Measurements from ENCODE around the gene ROR1.

ROR1 gene

GRCh38 chr1:63968663-63969440, 195.0 kb downstream of the ROR1 start:
- H3K27me3 Mint-ChIP-seq, result no peaks in the 10 kb centered on the region
- no peak for DNase-seq

GRCh38 chr1:63969441-63969901, 195.7 kb downstream of the ROR1 start:
- Mint-ChIP-seq H3K36me3 (no peaks in the 10 kb centered on the region), H3K27ac (no peak overlapping the region), H3K4me3 (no peak overlapping the region), H3K9me3 (no peaks in the 10 kb centered on the region), H3K27me3 (no peaks in the 10 kb centered on the region), H3K4me1 (no peaks in the 10 kb centered on the region)
- ATAC-seq (replicated peaks) (no peak), DNase-seq (no peak)

More at GRCh38 chr1:63968663-63969440, 195.0 kb downstream of the ROR1 start:
- H3K4me3 Mint-ChIP-seq, result no peak overlapping the region
- no peaks in the 10 kb centered on the region for H3K9me3 Mint-ChIP-seq
- H3K27ac Mint-ChIP-seq, result no peak overlapping the region
- ATAC-seq (replicated peaks), result no peak
- H3K36me3 Mint-ChIP-seq, result no peaks in the 10 kb centered on the region
- H3K4me1 Mint-ChIP-seq, result no peaks in the 10 kb centered on the region

- no peaks in the 10 kb centered on the region for H3K36me3 Mint-ChIP-seq
- ATAC-seq (replicated peaks) (no peak), DNase-seq (no peak)
- H3K27ac Mint-ChIP-seq, result no peak overlapping the region
- no peaks in the 10 kb centered on the region for H3K4me1 Mint-ChIP-seq
- peaks cover under 1 to 1% of the 10 kb centered on the region in 2 donors for H3K9me3 Mint-ChIP-seq
- H3K4me3 Mint-ChIP-seq, result no peak overlapping the region
- H3K27me3 Mint-ChIP-seq, result peaks cover 0 to 8% of the 10 kb centered on the region in 2 donors
Observed at GRCh38 chr1:63971557-63971956, 197.7 kb downstream of the ROR1 start.

- Mint-ChIP-seq H3K9me3 (peaks cover 3 to 5% of the 10 kb centered on the region in 2 donors), H3K36me3 (peaks cover 0 to 2% of the 10 kb centered on the region in 2 donors), H3K27ac (no peak overlapping the region), H3K4me3 (no peak overlapping the region), H3K27me3 (peaks cover 0 to 8% of the 10 kb centered on the region in 2 donors), H3K4me1 (no peaks in the 10 kb centered on the region)
- DNase-seq (no peak), ATAC-seq (replicated peaks) (no peak)
Observed at GRCh38 chr1:63973005-63973419, 199.2 kb downstream of the ROR1 start.

GRCh38 chr1:63974966-63975365, 201.1 kb downstream of the ROR1 start:
- ATAC-seq (replicated peaks) (no peak), DNase-seq (no peak)
- no peak overlapping the region for H3K4me3 Mint-ChIP-seq
- H3K9me3 Mint-ChIP-seq, result peaks cover 3 to 5% of the 10 kb centered on the region in 2 donors
- peaks cover 0 to 2% of the 10 kb centered on the region in 2 donors for H3K36me3 Mint-ChIP-seq
- no peaks in the 10 kb centered on the region for H3K4me1 Mint-ChIP-seq
- H3K27ac Mint-ChIP-seq, result no peak overlapping the region
- peaks cover 0 to 8% of the 10 kb centered on the region in 2 donors for H3K27me3 Mint-ChIP-seq

GRCh38 chr1:63975481-63975880, 201.7 kb downstream of the ROR1 start:
- DNase-seq (no peak), ATAC-seq (replicated peaks) (no peak)
- peaks cover 0 to 8% of the 10 kb centered on the region in 2 donors for H3K27me3 Mint-ChIP-seq
- no peaks in the 10 kb centered on the region for H3K4me1 Mint-ChIP-seq
- peaks cover 0 to 2% of the 10 kb centered on the region in 2 donors for H3K36me3 Mint-ChIP-seq
- no peak overlapping the region for H3K4me3 Mint-ChIP-seq
- no peak overlapping the region for H3K27ac Mint-ChIP-seq
- peaks cover 3 to 5% of the 10 kb centered on the region in 2 donors for H3K9me3 Mint-ChIP-seq

- Mint-ChIP-seq H3K36me3 (peaks cover 0 to 2% of the 10 kb centered on the region in 2 donors), H3K9me3 (peaks cover 3 to 5% of the 10 kb centered on the region in 2 donors), H3K4me1 (no peaks in the 10 kb centered on the region), H3K27ac (no peak overlapping the region), H3K27me3 (peaks cover 0 to 8% of the 10 kb centered on the region in 2 donors), H3K4me3 (no peak overlapping the region)
- DNase-seq (no peak), ATAC-seq (replicated peaks) (no peak)
Observed at GRCh38 chr1:63976006-63976405, 202.2 kb downstream of the ROR1 start.

GRCh38 chr1:63977466-63977865, 203.6 kb downstream of the ROR1 start:
- H3K9me3 Mint-ChIP-seq, result peaks cover 3 to 5% of the 10 kb centered on the region in 2 donors
- no peak for ATAC-seq (replicated peaks)
- no peak overlapping the region for H3K4me3 Mint-ChIP-seq

GRCh38 chr1:63980740-63981407, 207.1 kb downstream of the ROR1 start:
- H3K4me1 Mint-ChIP-seq, result peaks cover 0 to 2% of the 10 kb centered on the region in 2 donors
- H3K4me3 Mint-ChIP-seq, result no peak overlapping the region
- H3K27ac Mint-ChIP-seq, result no peak overlapping the region
- H3K27me3 Mint-ChIP-seq, result peaks cover 0 to 3% of the 10 kb centered on the region in 2 donors
- ATAC-seq (replicated peaks), result no peak
- peaks cover 3 to 5% of the 10 kb centered on the region in 2 donors for H3K9me3 Mint-ChIP-seq
- H3K36me3 Mint-ChIP-seq, result peaks cover 0 to 2% of the 10 kb centered on the region in 2 donors
- DNase-seq, result no peak

More at GRCh38 chr1:63977466-63977865, 203.6 kb downstream of the ROR1 start:
- Mint-ChIP-seq H3K27ac (no peak overlapping the region), H3K27me3 (peaks cover 0 to 8% of the 10 kb centered on the region in 2 donors), H3K36me3 (peaks cover 0 to 2% of the 10 kb centered on the region in 2 donors), H3K4me1 (no peaks in the 10 kb centered on the region)
- no peak for DNase-seq

- Mint-ChIP-seq H3K27ac (no peak overlapping the region), H3K36me3 (peaks cover 0 to 2% of the 10 kb centered on the region in 2 donors), H3K4me1 (peaks cover 0 to 2% of the 10 kb centered on the region in 2 donors), H3K4me3 (no peak overlapping the region), H3K27me3 (no peaks in the 10 kb centered on the region), H3K9me3 (peaks cover 3 to 5% of the 10 kb centered on the region in 2 donors)
- ATAC-seq (replicated peaks) (no peak), DNase-seq (no peak)
Observed at GRCh38 chr1:63981408-63981773, 207.6 kb downstream of the ROR1 start.

- no peak for ATAC-seq (replicated peaks)
- no peaks in the 10 kb centered on the region for H3K36me3 Mint-ChIP-seq
Observed at GRCh38 chr1:63982201-63982600, 208.4 kb downstream of the ROR1 start.

GRCh38 chr1:63983391-63984256, 209.8 kb downstream of the ROR1 start:
- Mint-ChIP-seq H3K4me1 (peaks cover 0 to 2% of the 10 kb centered on the region in 2 donors), H3K4me3 (no peak overlapping the region), H3K9me3 (no peaks in the 10 kb centered on the region), H3K27ac (no peak overlapping the region), H3K27me3 (no peaks in the 10 kb centered on the region), H3K36me3 (no peaks in the 10 kb centered on the region)
- ATAC-seq (replicated peaks), result peak in 1 of 2 donors; percentile 52
- DNase-seq, result no peak

More at GRCh38 chr1:63982201-63982600, 208.4 kb downstream of the ROR1 start:
- H3K4me1 Mint-ChIP-seq, result peaks cover 0 to 2% of the 10 kb centered on the region in 2 donors
- DNase-seq, result no peak
- H3K4me3 Mint-ChIP-seq, result no peak overlapping the region
- H3K27me3 Mint-ChIP-seq, result no peaks in the 10 kb centered on the region
- no peaks in the 10 kb centered on the region for H3K9me3 Mint-ChIP-seq
- no peak overlapping the region for H3K27ac Mint-ChIP-seq

GRCh38 chr1:63984257-63984929, 210.6 kb downstream of the ROR1 start:
- no peak for DNase-seq
- ATAC-seq (replicated peaks), result no peak
- H3K4me3 Mint-ChIP-seq, result no peak overlapping the region
- no peaks in the 10 kb centered on the region for H3K36me3 Mint-ChIP-seq
- peaks cover 0 to 2% of the 10 kb centered on the region in 2 donors for H3K4me1 Mint-ChIP-seq
- H3K9me3 Mint-ChIP-seq, result no peaks in the 10 kb centered on the region
- H3K27me3 Mint-ChIP-seq, result no peaks in the 10 kb centered on the region
- H3K27ac Mint-ChIP-seq, result no peak overlapping the region
